ENCODE measurements around the gene DPH3. TPM values are rescaled to one million over a fixed set of nuclear protein-coding genes. Genes with fewer than 3 reads are reported as not detected.

The DPH3 gene
- total RNA-seq, 4 donors from 2014 or later = 18.2 to 24.2 (median 19.3) TPM

DNA sequence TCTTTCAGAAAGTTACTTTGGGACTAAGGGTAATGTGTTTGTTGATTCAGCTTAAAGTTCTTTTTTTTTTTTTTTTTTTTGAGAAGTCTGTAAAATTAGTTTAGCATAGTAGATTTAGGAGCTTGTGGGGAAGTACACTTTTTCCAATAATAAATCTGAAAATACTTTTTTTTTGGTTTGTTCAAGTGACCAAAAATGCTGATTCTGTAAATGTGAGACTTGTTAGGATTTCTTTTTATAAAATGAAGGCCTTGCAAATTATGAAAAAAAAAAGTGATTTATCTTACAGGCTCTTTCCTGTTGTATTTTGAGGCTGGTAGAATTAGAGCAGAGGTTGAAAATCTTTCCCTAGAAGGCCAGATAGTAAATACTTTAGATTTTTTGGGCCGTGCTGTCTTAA is 7.8 kb upstream of the DPH3 start:
- intact Hi-C loops (cut with DNase I; ENCODE audit: low total_unique reads) = no loop called here
- Histone ChIP-seq H3K9me3 (no peaks in the 10 kb centered on the region), H3K4me1 (no peaks in the 10 kb centered on the region), H3K27ac (no peak overlapping the region), H3K4me3 (no peak overlapping the region), H3K27me3 (no peaks in the 10 kb centered on the region), H3K36me3 (no peaks in the 10 kb centered on the region)
- TF ChIP-seq, protein P1, sequence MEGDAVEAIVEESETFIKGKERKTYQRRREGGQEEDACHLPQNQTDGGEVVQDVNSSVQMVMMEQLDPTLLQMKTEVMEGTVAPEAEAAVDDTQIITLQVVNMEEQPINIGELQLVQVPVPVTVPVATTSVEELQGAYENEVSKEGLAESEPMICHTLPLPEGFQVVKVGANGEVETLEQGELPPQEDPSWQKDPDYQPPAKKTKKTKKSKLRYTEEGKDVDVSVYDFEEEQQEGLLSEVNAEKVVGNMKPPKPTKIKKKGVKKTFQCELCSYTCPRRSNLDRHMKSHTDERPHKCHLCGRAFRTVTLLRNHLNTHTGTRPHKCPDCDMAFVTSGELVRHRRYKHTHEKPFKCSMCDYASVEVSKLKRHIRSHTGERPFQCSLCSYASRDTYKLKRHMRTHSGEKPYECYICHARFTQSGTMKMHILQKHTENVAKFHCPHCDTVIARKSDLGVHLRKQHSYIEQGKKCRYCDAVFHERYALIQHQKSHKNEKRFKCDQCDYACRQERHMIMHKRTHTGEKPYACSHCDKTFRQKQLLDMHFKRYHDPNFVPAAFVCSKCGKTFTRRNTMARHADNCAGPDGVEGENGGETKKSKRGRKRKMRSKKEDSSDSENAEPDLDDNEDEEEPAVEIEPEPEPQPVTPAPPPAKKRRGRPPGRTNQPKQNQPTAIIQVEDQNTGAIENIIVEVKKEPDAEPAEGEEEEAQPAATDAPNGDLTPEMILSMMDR (IDR thresholded peaks at IDR 0.05) = no peak
- no peak for TF ChIP-seq POLR2A (IDR thresholded peaks at IDR 0.05)
- DNase-seq = no peak

DNA sequence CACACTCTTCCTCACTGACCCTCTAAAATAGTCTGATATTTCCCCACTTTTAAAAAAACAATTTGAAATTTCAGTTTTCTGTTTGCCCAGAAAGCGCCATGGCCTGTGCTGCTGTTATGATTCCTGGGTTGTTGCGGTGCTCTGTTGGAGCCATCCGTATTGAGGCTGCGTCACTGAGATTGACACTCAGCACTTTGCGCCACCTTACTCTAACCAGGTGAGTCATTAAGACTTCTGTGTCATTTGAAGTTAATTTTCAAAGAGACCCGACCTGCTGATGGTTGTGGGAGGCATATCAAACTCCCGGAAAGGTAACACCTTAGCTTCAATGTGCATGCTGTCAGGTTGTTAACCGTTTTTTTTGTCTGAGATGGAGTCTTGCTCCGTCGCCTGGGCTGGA is 6.1 kb upstream of the DPH3 start:
- Histone ChIP-seq H3K27me3 (no peaks in the 10 kb centered on the region), H3K4me1 (no peaks in the 10 kb centered on the region), H3K9me3 (no peaks in the 10 kb centered on the region), H3K4me3 (no peak overlapping the region), H3K36me3 (no peaks in the 10 kb centered on the region), H3K27ac (no peak overlapping the region)
- intact Hi-C loops (cut with DNase I; ENCODE audit: low total_unique reads) = no loop called here
- no peak for TF ChIP-seq POLR2A (IDR thresholded peaks at IDR 0.05)
- no peak for DNase-seq

DNA sequence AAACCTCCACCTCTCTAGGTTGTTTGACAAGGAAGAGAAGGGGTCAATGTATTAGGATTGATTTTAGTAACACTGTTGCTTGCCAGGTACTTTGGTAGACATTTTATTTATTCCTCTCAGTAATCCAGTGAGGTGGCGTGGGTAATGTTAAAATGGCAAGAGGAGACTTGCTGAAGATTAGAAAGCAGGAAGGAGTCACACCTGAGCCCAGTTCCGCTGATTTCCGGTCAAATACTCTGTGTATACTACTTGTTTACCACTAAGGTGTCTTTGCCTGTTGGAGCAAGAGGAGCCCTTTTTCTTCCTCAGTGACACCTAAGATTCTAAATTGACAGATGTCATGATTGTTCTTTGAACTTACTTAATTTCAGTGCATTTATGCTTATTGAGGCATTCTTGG is 2.0 kb upstream of the DPH3 start:
- no peaks in the 10 kb centered on the region for H3K4me1 ChIP-seq
- no peak for TF ChIP-seq POLR2A (IDR thresholded peaks at IDR 0.05)
- TF ChIP-seq, protein P1 (IDR thresholded peaks at IDR 0.05) = no peak
- intact Hi-C loops (cut with DNase I; ENCODE audit: low total_unique reads) = no loop called here
- no peak overlapping the region for H3K27ac ChIP-seq
- H3K36me3 ChIP-seq = no peaks in the 10 kb centered on the region
- no peak overlapping the region for H3K4me3 ChIP-seq
- no peaks in the 10 kb centered on the region for H3K9me3 ChIP-seq
- H3K27me3 ChIP-seq = no peaks in the 10 kb centered on the region
- DNase-seq = no peak

DNA sequence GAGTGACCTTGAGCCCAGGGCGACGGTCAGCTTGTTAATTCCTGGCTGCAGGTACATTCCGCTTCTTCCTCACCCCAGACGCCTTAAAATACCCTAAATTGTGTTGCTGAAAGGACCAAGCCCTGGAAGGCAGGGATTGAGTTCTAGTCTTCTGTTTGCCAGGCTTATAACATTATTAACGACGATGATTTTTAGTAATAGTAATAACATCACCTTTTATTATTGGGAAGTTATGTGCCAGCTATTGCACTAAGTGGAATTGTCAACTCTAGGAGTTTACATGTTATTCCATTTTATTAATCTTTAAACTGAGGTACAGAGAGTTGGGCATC is 678 bp upstream of the DPH3 start:
- Histone ChIP-seq H3K9me3 (no peaks in the 10 kb centered on the region), H3K4me1 (no peaks in the 10 kb centered on the region), H3K36me3 (no peaks in the 10 kb centered on the region), H3K27ac (peak overlapping the region; percentile 89 to 91), H3K27me3 (no peaks in the 10 kb centered on the region), H3K4me3 (peak overlapping the region; percentile 51 to 74)
- intact Hi-C loops (cut with DNase I; ENCODE audit: low total_unique reads) = no loop called here
- no peak for DNase-seq
- TF ChIP-seq, protein P1 (IDR thresholded peaks at IDR 0.05) = no peak
- TF ChIP-seq POLR2A (IDR thresholded peaks at IDR 0.05) = no peak

DNA sequence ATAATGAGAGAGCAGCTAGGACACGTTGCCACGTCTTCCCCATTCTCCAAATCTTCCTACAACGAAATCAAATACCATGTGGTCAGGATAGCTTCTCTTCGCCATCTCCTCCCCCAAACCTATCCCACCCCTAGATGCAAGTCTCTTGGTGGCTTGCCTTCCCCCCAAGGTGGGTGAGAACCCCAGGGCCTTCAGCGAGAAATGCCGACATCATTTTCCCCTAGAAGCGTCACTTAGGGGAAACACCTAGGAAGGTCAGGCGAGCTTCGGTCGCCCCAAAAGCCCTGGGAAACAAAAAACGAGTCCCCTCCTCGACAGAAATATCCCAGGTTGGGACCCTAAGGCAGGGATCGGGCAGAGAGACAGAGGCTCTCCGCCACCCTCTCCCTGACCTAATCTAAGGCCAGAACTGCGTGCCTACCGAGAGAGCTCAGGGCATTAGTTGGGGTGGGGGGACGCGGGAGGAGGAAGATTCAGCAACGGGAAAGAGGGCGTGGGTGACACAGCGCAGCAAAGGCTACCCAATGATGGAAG is 502 bp downstream of the DPH3 start:
- Histone ChIP-seq H3K4me3 (peak overlapping the region; percentile 51 to 74), H3K4me1 (no peaks in the 10 kb centered on the region), H3K36me3 (no peaks in the 10 kb centered on the region), H3K27me3 (no peaks in the 10 kb centered on the region), H3K27ac (peak overlapping the region; percentile 89 to 91), H3K9me3 (no peaks in the 10 kb centered on the region)
- intact Hi-C loops (cut with DNase I; ENCODE audit: low total_unique reads) = no loop called here
- DNase-seq = no peak
- TF ChIP-seq, protein P1 (IDR thresholded peaks at IDR 0.05) = no peak
- TF ChIP-seq POLR2A (IDR thresholded peaks at IDR 0.05) = no peak

DNA sequence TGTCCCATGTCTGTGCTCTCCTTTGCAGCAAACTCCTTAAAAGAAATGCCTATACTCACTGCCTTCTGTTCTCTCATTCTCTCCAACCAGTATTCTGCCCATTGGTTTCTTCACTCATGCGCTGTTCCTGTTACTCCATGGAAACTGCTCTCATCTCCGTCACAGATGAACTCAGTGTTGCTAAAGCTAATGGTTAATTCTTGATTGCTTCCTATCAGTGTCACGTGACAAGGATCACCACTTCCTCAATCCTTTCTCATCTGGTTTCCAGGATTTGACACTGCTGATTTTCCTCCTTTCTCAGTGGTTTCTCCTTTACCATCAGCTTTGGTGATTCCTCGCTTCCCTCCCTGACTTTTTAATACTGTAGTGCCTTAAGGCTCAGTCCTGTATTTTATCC is 2.6 kb downstream of the DPH3 start:
- TF ChIP-seq, protein P1 (IDR thresholded peaks at IDR 0.05) = no peak
- no peak for TF ChIP-seq POLR2A (IDR thresholded peaks at IDR 0.05)
- Histone ChIP-seq H3K4me3 (no peak overlapping the region), H3K27ac (no peak overlapping the region), H3K36me3 (no peaks in the 10 kb centered on the region), H3K27me3 (no peaks in the 10 kb centered on the region), H3K9me3 (no peaks in the 10 kb centered on the region), H3K4me1 (no peaks in the 10 kb centered on the region)
- DNase-seq = no peak
- intact Hi-C loops (cut with DNase I; ENCODE audit: low total_unique reads) = no loop called here
